ENCODE measurements around the gene RGP1. TPM values are rescaled to one million over a fixed set of nuclear protein-coding genes. Genes with fewer than 3 reads are reported as not detected.

The RGP1 gene
- total RNA-seq, 2 experiments from 2014 or later = 13.5 to 27.1 TPM

DNA sequence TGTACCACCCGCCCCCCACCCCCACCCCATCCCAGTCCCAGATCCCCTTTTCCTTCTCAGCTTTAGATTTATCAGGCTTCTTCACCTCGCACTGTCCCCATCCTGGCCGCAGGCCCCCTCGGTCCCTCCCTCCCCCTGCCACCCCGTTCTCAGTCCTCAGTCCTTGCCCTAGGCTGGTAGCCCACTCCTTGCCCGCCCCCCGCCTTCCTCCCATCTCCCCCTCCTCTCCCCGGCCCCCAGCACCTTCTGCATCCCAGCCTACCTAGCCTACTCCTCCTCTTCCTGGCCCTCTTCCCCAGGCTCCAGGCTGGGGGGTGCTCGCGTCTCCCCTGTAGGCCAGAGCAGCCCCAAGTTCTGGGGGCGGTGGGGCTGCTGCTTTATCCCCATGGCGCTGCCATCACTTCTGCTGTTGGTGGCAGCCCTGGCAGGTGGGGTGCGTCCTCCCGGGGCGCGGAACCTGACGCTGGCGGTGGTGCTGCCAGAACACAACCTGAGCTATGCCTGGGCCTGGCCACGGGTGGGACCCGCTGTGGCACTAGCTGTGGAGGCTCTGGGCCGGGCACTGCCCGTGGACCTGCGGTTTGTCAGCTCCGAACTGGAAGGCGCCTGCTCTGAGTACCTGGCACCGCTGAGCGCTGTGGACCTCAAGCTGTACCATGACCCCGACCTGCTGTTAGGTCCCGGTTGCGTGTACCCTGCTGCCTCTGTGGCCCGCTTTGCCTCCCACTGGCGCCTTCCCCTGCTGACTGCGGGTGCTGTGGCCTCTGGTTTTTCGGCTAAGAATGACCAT is 43.1 kb downstream of the RGP1 start:
- H3K4me2 ChIP-seq (ENCODE audit: low read length) = no peak overlapping the region
- no peaks in the 10 kb centered on the region for H3K9me3 ChIP-seq (ENCODE audit: low read length)
- H3K9me2 ChIP-seq (ENCODE audit: insufficient read depth, low read length) = no peaks in the 10 kb centered on the region
- no peak overlapping the region for H3K27ac ChIP-seq (ENCODE audit: low read depth, low read length, poor library complexity, severe bottlenecking)
- intact Hi-C loops (cut with micrococcal nuclease; ENCODE audit: unreplicated experiment) = loop anchor here (10.0 kb wide), 1 partner anchor 233 kb away; no protein-coding TSS in a partner anchor
- no peak for DNase-seq (ENCODE audit: low spot score)
- H2AFZ ChIP-seq (ENCODE audit: low read length) = no peak overlapping the region
- H3K79me2 ChIP-seq (ENCODE audit: insufficient read depth, low read depth, low read length) = no peaks in the 10 kb centered on the region
- no peaks in the 10 kb centered on the region; the same call in 1 of the 2 replicates for H3K36me3 ChIP-seq (ENCODE audit: insufficient read depth, low read length)
- no TSS peak for BruUV-seq (replicated peaks)
- CTCF ChIA-PET (ENCODE audit: unreplicated experiment) = interaction anchor here (1.1 to 1.4 kb wide), 2 partner anchors 34 to 43 kb away, joined by 3 read pairs; no protein-coding TSS in a partner anchor
- peaks cover 9% of the 10 kb centered on the region for H3K4me1 ChIP-seq (ENCODE audit: insufficient read depth, low read length, poor library complexity, severe bottlenecking)
- no peaks in the 10 kb centered on the region for H4K20me1 ChIP-seq (ENCODE audit: insufficient read depth, low read length)
- no peak for TF ChIP-seq EZH2phosphoT487 (IDR thresholded peaks at IDR 0.05; ENCODE audit: borderline replicate concordance, low read depth, low read length)
- TF ChIP-seq, protein P1, sequence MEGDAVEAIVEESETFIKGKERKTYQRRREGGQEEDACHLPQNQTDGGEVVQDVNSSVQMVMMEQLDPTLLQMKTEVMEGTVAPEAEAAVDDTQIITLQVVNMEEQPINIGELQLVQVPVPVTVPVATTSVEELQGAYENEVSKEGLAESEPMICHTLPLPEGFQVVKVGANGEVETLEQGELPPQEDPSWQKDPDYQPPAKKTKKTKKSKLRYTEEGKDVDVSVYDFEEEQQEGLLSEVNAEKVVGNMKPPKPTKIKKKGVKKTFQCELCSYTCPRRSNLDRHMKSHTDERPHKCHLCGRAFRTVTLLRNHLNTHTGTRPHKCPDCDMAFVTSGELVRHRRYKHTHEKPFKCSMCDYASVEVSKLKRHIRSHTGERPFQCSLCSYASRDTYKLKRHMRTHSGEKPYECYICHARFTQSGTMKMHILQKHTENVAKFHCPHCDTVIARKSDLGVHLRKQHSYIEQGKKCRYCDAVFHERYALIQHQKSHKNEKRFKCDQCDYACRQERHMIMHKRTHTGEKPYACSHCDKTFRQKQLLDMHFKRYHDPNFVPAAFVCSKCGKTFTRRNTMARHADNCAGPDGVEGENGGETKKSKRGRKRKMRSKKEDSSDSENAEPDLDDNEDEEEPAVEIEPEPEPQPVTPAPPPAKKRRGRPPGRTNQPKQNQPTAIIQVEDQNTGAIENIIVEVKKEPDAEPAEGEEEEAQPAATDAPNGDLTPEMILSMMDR (conservative IDR thresholded peaks at IDR 0.05; ENCODE audit: low read length) = no peak
- POLR2A ChIA-PET = interaction anchor here (2.0 kb wide), 1 partner anchor 16 kb away, joined by 4 read pairs; no protein-coding TSS in a partner anchor
- no peak overlapping the region for H3K4me3 ChIP-seq (ENCODE audit: low read depth, low read length, poor library complexity, severe bottlenecking)

- no peak overlapping the region for H3K27ac ChIP-seq (ENCODE audit: low read depth, low read length, poor library complexity, severe bottlenecking)
- H3K36me3 ChIP-seq (ENCODE audit: insufficient read depth, low read length) = no peaks in the 10 kb centered on the region; the same call in 1 of the 2 replicates
- no peaks in the 10 kb centered on the region for H3K9me2 ChIP-seq (ENCODE audit: insufficient read depth, low read length)
- H3K79me2 ChIP-seq (ENCODE audit: insufficient read depth, low read depth, low read length) = no peaks in the 10 kb centered on the region
- H2AFZ ChIP-seq (ENCODE audit: low read length) = no peak overlapping the region
- DNase-seq (ENCODE audit: low spot score) = no peak
- BruUV-seq (replicated peaks) = no TSS peak
- H3K4me2 ChIP-seq (ENCODE audit: low read length) = no peak overlapping the region
- peaks cover 9% of the 10 kb centered on the region for H3K4me1 ChIP-seq (ENCODE audit: insufficient read depth, low read length, poor library complexity, severe bottlenecking)
- intact Hi-C loops (cut with micrococcal nuclease; ENCODE audit: unreplicated experiment) = loop anchor here (10.0 kb wide), 1 partner anchor 232 kb away; no protein-coding TSS in a partner anchor
- ChIA-PET POLR2A (interaction anchor here (2.0 kb wide), 1 partner anchor 16 kb away, joined by 4 read pairs; no protein-coding TSS in a partner anchor), CTCF (ENCODE audit: unreplicated experiment) (interaction anchor here (1.1 to 1.4 kb wide), 2 partner anchors 33 to 43 kb away, joined by 3 read pairs; no protein-coding TSS in a partner anchor)
- H3K4me3 ChIP-seq (ENCODE audit: low read depth, low read length, poor library complexity, severe bottlenecking) = no peak overlapping the region
- H4K20me1 ChIP-seq (ENCODE audit: insufficient read depth, low read length) = no peaks in the 10 kb centered on the region
- H3K9me3 ChIP-seq (ENCODE audit: low read length) = no peaks in the 10 kb centered on the region
- TF ChIP-seq, protein P1 (conservative IDR thresholded peaks at IDR 0.05; ENCODE audit: low read length) = no peak
- no peak for TF ChIP-seq EZH2phosphoT487 (IDR thresholded peaks at IDR 0.05; ENCODE audit: borderline replicate concordance, low read depth, low read length)
Measured at GRCh38 chr9:35792826-35793225, 43.7 kb downstream of the RGP1 start.
